ENCODE results near the gene TMEM219. TPM values are rescaled to one million over a fixed set of nuclear protein-coding genes. Genes with fewer than 3 reads are reported as not detected.

Gene TMEM219
- total RNA-seq, 4 donors from 2014 or later = 48.1 to 120 (median 60.2) TPM

- Histone ChIP-seq H3K4me1 (no peaks in the 10 kb centered on the region), H3K27ac (no peak overlapping the region), H3K4me3 (no peak overlapping the region), H3K36me3 (peaks cover 0 to 10% of the 10 kb centered on the region in 2 donors), H3K27me3 (peaks cover 5 to 10% (median 10%) of the 10 kb centered on the region in 3 donors), H3K9me3 (no peaks in the 10 kb centered on the region)
- in situ Hi-C loops (cut with MboI; ENCODE audit: low sequenced_read_pairs in 4 of 4) (loop anchor here in 1 of 4 donors (25.0 kb wide), 1 partner anchor 317 kb away; the partner anchor contains the start of gene QPRT), intact Hi-C loops (cut with DNase I; ENCODE audit: low total_unique reads) (no loop called here)
- TF ChIP-seq, protein P1, sequence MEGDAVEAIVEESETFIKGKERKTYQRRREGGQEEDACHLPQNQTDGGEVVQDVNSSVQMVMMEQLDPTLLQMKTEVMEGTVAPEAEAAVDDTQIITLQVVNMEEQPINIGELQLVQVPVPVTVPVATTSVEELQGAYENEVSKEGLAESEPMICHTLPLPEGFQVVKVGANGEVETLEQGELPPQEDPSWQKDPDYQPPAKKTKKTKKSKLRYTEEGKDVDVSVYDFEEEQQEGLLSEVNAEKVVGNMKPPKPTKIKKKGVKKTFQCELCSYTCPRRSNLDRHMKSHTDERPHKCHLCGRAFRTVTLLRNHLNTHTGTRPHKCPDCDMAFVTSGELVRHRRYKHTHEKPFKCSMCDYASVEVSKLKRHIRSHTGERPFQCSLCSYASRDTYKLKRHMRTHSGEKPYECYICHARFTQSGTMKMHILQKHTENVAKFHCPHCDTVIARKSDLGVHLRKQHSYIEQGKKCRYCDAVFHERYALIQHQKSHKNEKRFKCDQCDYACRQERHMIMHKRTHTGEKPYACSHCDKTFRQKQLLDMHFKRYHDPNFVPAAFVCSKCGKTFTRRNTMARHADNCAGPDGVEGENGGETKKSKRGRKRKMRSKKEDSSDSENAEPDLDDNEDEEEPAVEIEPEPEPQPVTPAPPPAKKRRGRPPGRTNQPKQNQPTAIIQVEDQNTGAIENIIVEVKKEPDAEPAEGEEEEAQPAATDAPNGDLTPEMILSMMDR (IDR thresholded peaks at IDR 0.05 in 4 of 5, conservative IDR thresholded peaks at IDR 0.05 in 1 of 5) = no peak
- no peak for TF ChIP-seq POLR2A (IDR thresholded peaks at IDR 0.05)
- ATAC-seq (no peak), DNase-seq (no peak)
These were observed 42.5 kb downstream of the TMEM219 start for GRCh38 chr16:30004424-30004776.

- ATAC-seq = no peak
These were observed 42.9 kb downstream of the TMEM219 start for GRCh38 chr16:30004811-30005242.

DNA sequence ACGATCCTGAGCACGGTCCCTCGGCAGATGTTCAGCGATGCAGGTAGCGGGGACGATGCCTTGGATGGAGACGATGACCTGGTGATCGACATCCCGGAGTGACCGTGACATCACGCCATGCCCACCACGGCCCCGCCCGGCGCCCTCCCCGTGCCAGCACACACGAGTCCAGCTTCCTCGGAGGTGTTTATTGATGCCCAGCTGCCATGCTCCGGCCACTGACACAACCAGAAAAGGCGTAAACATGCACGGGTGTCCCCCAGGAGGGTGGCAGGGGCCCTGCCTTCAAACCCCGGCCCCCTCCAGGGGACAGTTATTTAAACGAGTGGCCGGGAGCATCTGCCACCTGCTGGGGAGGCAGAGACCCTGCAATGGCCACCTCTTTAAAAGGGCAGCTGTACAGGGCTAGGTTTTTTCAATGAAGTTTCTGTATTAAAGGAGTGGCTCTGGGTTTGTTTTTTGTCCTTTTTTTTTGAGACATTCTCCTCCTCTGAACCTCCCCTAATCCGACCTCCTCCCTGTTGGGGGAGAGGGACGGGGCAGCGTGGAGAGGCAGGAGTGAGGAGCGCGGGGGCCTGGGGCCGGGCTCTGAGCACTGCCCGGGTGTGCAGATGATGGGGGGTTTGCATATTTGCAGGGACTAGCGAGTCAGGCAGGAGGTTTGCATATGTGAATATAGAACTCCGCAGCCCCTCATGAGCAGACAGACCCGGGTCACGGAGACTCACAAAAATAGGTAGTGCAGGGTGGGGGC, 43.6 kb downstream of the TMEM219 start:
- in situ Hi-C loops (cut with MboI; ENCODE audit: low sequenced_read_pairs in 4 of 4) = loop anchor here in 1 of 4 donors (25.0 kb wide), 1 partner anchor 318 kb away; the partner anchor contains the start of gene QPRT
- ATAC-seq = peak; percentile 53 to 58
- no peak for TF ChIP-seq POLR2A (IDR thresholded peaks at IDR 0.05)
- TF ChIP-seq, protein P1 (IDR thresholded peaks at IDR 0.05 in 4 of 5, conservative IDR thresholded peaks at IDR 0.05 in 1 of 5) = peak; percentile 62 to 85 (median 77)
- no peaks in the 10 kb centered on the region for H3K9me3 ChIP-seq
- no peak overlapping the region for H3K27ac ChIP-seq
- intact Hi-C loops (cut with DNase I; ENCODE audit: low total_unique reads) = no loop called here
- H3K27me3 ChIP-seq = peaks cover 17 to 21% (median 21%) of the 10 kb centered on the region in 3 donors
- no peak for DNase-seq
- peak overlapping the region in 1 of 4 donors; percentile 15 for H3K4me3 ChIP-seq
- H3K36me3 ChIP-seq = peaks cover 0 to 10% of the 10 kb centered on the region in 2 donors
- H3K4me1 ChIP-seq = peaks cover 1% of the 10 kb centered on the region in 2 donors

More at GRCh38 chr16:30004811-30005242, 42.9 kb downstream of the TMEM219 start:
- TF ChIP-seq POLR2A (IDR thresholded peaks at IDR 0.05) = no peak
- intact Hi-C loops (cut with DNase I; ENCODE audit: low total_unique reads) = no loop called here
- Histone ChIP-seq H3K4me1 (no peaks in the 10 kb centered on the region), H3K4me3 (no peak overlapping the region), H3K27ac (no peak overlapping the region), H3K27me3 (peaks cover 10 to 14% (median 14%) of the 10 kb centered on the region in 3 donors), H3K36me3 (peaks cover 0 to 10% of the 10 kb centered on the region in 2 donors), H3K9me3 (no peaks in the 10 kb centered on the region)
- in situ Hi-C loops (cut with MboI; ENCODE audit: low sequenced_read_pairs in 4 of 4) = loop anchor here in 1 of 4 donors (25.0 kb wide), 1 partner anchor 318 kb away; the partner anchor contains the start of gene QPRT
- DNase-seq = no peak

GRCh38 chr16:30006095-30006473, 44.2 kb downstream of the TMEM219 start:
- H3K27me3 ChIP-seq = peaks cover 22 to 27% (median 24%) of the 10 kb centered on the region in 3 donors
- intact Hi-C loops (cut with DNase I; ENCODE audit: low total_unique reads) = no loop called here
- DNase-seq (no peak), ATAC-seq (no peak)
- in situ Hi-C loops (cut with MboI; ENCODE audit: low sequenced_read_pairs in 4 of 4) = loop anchor here in 1 of 4 donors (25.0 kb wide), 1 partner anchor 319 kb away; the partner anchor contains the start of gene QPRT
- no peak overlapping the region for H3K27ac ChIP-seq
- H3K36me3 ChIP-seq = peaks cover 0 to 4% of the 10 kb centered on the region in 2 donors
- no peaks in the 10 kb centered on the region for H3K9me3 ChIP-seq
- TF ChIP-seq POLR2A (IDR thresholded peaks at IDR 0.05) = no peak
- TF ChIP-seq, protein P1 (IDR thresholded peaks at IDR 0.05 in 4 of 5, conservative IDR thresholded peaks at IDR 0.05 in 1 of 5) = no peak
- H3K4me1 ChIP-seq = peaks cover 3 to 4% of the 10 kb centered on the region in 2 donors
- no peak overlapping the region for H3K4me3 ChIP-seq
